Measurements from ENCODE around the gene GARIN3. TPM values are rescaled to one million over a fixed set of nuclear protein-coding genes. Genes with fewer than 3 reads are reported as not detected.

Gene GARIN3
- total RNA-seq, 1 donor from 2014 or later = not detected

DNA sequence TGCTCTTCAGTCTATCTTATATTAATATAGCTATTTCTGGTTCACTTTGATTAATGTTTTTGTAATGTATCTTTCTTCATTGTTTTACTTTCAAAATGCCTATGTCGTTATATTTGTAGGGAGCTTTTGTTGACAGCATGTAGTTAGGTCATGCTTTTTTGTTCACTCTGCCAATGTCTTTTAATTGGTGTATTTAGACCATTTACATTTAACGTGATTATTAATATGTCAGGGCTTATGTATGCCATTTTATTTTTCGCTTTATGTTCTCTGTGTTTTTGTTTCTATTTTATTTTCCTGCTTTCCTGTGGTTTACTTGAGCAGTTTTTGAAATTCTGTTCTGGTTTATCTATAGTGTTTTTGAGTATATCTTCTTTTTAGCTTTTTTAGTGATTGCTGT lies 10.8 kb downstream of the GARIN3 start:
- Histone ChIP-seq H3K27ac (no peak overlapping the region), H3K9me3 (no peaks in the 10 kb centered on the region), H3K4me3 (no peak overlapping the region), H3K27me3 (ENCODE audit: low read depth) (no peaks in the 10 kb centered on the region), H3K4me1 (no peaks in the 10 kb centered on the region), H3K36me3 (no peaks in the 10 kb centered on the region)
- DNase-seq (no peak), ATAC-seq (no peak)
- TF ChIP-seq, protein P1, sequence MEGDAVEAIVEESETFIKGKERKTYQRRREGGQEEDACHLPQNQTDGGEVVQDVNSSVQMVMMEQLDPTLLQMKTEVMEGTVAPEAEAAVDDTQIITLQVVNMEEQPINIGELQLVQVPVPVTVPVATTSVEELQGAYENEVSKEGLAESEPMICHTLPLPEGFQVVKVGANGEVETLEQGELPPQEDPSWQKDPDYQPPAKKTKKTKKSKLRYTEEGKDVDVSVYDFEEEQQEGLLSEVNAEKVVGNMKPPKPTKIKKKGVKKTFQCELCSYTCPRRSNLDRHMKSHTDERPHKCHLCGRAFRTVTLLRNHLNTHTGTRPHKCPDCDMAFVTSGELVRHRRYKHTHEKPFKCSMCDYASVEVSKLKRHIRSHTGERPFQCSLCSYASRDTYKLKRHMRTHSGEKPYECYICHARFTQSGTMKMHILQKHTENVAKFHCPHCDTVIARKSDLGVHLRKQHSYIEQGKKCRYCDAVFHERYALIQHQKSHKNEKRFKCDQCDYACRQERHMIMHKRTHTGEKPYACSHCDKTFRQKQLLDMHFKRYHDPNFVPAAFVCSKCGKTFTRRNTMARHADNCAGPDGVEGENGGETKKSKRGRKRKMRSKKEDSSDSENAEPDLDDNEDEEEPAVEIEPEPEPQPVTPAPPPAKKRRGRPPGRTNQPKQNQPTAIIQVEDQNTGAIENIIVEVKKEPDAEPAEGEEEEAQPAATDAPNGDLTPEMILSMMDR (IDR thresholded peaks at IDR 0.05) = no peak
- intact Hi-C loops (cut with DNase I) = no loop called here

- no peak for ATAC-seq
- Histone ChIP-seq H3K27me3 (ENCODE audit: low read depth) (no peaks in the 10 kb centered on the region), H3K4me3 (no peak overlapping the region), H3K4me1 (no peaks in the 10 kb centered on the region), H3K9me3 (no peaks in the 10 kb centered on the region), H3K36me3 (no peaks in the 10 kb centered on the region), H3K27ac (no peak overlapping the region)
- TF ChIP-seq, protein P1 (IDR thresholded peaks at IDR 0.05) = no peak
- intact Hi-C loops (cut with DNase I) = no loop called here
- DNase-seq = no peak
Observed at GRCh38 chr5:157150995-157151394, 15.1 kb downstream of the GARIN3 start.

DNA sequence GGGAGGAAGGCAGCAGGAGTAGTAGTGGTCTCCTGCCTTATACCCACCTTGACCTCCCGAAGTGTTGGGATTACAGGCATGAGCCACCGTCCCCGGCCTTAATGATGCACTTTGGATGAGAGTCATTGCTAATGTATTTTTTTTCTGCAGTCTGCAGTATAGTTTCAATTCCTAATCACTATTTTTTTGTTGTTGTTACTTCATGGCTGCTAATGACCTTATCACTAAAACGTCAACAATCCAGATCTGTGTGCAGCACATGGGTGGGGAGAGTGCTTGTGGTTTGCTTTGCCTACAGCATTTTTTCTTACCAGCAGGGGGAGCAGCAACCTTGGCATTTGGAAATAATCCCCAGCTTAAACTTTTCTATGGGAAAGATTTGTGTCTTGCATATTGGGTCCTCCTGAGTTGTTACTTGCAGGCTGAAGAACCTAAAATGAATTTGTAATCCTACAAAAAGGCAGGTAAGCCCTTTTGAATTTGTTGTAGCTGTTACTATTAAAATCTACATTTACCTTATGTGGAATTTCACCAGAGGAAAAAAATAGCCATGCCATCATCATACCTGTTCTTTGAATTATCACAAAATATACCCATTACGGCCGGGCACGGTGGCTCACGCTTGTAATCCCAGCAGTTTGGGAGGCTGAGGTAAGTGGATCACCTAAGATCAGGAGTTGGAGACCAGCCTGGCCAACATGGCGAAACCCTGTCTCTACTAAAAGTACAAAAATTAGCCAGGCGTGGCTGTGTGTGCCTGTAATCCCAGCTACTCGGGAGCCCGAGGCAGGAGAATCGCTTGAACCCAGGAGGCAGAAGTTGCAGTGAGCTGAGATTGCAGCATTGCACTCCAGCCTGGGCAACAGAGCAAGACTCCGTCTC lies 17.1 kb downstream of the GARIN3 start:
- Histone ChIP-seq H3K4me3 (no peak overlapping the region), H3K4me1 (no peaks in the 10 kb centered on the region), H3K27ac (no peak overlapping the region), H3K36me3 (no peaks in the 10 kb centered on the region), H3K9me3 (no peaks in the 10 kb centered on the region), H3K27me3 (ENCODE audit: low read depth) (no peaks in the 10 kb centered on the region)
- TF ChIP-seq, protein P1 (IDR thresholded peaks at IDR 0.05) = peak; percentile 90
- DNase-seq (no peak), ATAC-seq (peak; percentile 83)
- intact Hi-C loops (cut with DNase I) = no loop called here

- H3K27ac ChIP-seq = peak overlapping the region; percentile 97
- no peaks in the 10 kb centered on the region for H3K9me3 ChIP-seq
- peak overlapping the region; percentile 87 for H3K4me3 ChIP-seq
- peaks cover 17% of the 10 kb centered on the region for H3K4me1 ChIP-seq
- intact Hi-C loops (cut with DNase I) = no loop called here
- ATAC-seq = peak; percentile 68 to 77
- H3K36me3 ChIP-seq = peaks cover 11% of the 10 kb centered on the region
- peak; percentile 67 for DNase-seq
- TF ChIP-seq, protein P1 (IDR thresholded peaks at IDR 0.05) = no peak
- H3K27me3 ChIP-seq (ENCODE audit: low read depth) = no peaks in the 10 kb centered on the region
Observed at GRCh38 chr5:157143127-157143971, 22.7 kb downstream of the GARIN3 start.

- TF ChIP-seq, protein P1 (IDR thresholded peaks at IDR 0.05) = no peak
- peaks cover 17% of the 10 kb centered on the region for H3K4me1 ChIP-seq
- H3K27me3 ChIP-seq (ENCODE audit: low read depth) = no peaks in the 10 kb centered on the region
- DNase-seq = peak; percentile 93
- H3K9me3 ChIP-seq = no peaks in the 10 kb centered on the region
- peak; percentile 99 for ATAC-seq
- H3K27ac ChIP-seq = peak within 1 kb of the TSS; percentile 97
- H3K4me3 ChIP-seq = peak within 1 kb of the TSS; percentile 87
- H3K36me3 ChIP-seq = peaks cover 19% of the 10 kb centered on the region
- intact Hi-C loops (cut with DNase I) = no loop called here
Observed at GRCh38 chr5:157142317-157143126, 23.5 kb downstream of the GARIN3 start, which contains the start of gene MED7. Gene MED7 (minus strand): TSS chr5:157142865. CDS start chr5:157139431, 3,434 bp downstream.

All from lower lobe of right lung (tissue), 2 donors.